Ovary (tissue), 9 donors: ENCODE data around the gene C1orf146. TPM values are rescaled to one million over a fixed set of nuclear protein-coding genes. Genes with fewer than 3 reads are reported as not detected.

ENCODE experiments used
- DNase-seq, 5 donors: peaks; one replicate each; pipeline ENCODE4 v3.0.0-alpha.2; 2019 to 2020
- H3K27ac ChIP-seq, 2 donors: fragments of 200-600 bp; one replicate each; pipeline versions ENCODE4 v1.5.1 to v1.8.0; 2019 to 2022
- H3K27me3 ChIP-seq: fragments of 200-600 bp; one replicate; pipeline ENCODE4 v1.8.0; 2022
- H3K36me3 ChIP-seq: fragments of 200-600 bp; sonication (generic); one replicate; pipeline ENCODE4 v1.5.1; 2019
- H3K4me1 ChIP-seq: one replicate; pipeline ENCODE4 v1.8.1; 2013; ENCODE audit warnings: mild to moderate bottlenecking, moderate library complexity; ENCODE audit not compliant: insufficient read depth
- H3K4me3 ChIP-seq: fragments of 200-600 bp; sonication (generic); one replicate; pipeline ENCODE4 v1.5.1; 2017
- H3K9me3 ChIP-seq, 2 donors: fragments of 200-600 bp in 1 of 2; sonication (generic) in 1 of 2; one replicate each; pipeline versions ENCODE4 v1.5.1 to v1.8.1; 2013 to 2019; ENCODE audit warnings: mild to moderate bottlenecking in 1 of 2, moderate library complexity in 1 of 2
- CTCF ChIP-seq, 3 donors: fragments of 450-650 bp in 2 of 3; fragments of 200-600 bp in 1 of 3; IDR thresholded peaks; one replicate each; pipeline versions ENCODE4 v1.5.1 to v1.8.0; 2016 to 2022; ENCODE audit warnings: antibody characterized with exemption in 3 of 3, mild to moderate bottlenecking in 1 of 3
- EP300 ChIP-seq: sonication (generic); formaldehyde crosslinking; IDR thresholded peaks from one replicate; pipeline ENCODE4 v1.6.1; 2017; ENCODE audit warnings: antibody characterized with exemption
- POLR2A ChIP-seq: fragments of 450-650 bp; IDR thresholded peaks from one replicate; pipeline ENCODE4 v1.6.1; 2017; ENCODE audit warnings: antibody characterized with exemption, mild to moderate bottlenecking, moderate library complexity
- WGBS, 3 donors: extraction: QIAGEN DNeasy Blood & Tissue Kit in 1 of 3; methylation state at CpG; one replicate each; pipeline versions ENCODE4 v1.1.5 to v1.1.7; 2013 to 2017; 5-methylcytosine and 5-hydroxymethylcytosine counted together
- intact Hi-C, 4 donors: fragments of 100-400 bp; cut with DNase I; formaldehyde crosslinking; loops; one replicate each; pipeline versions ENCODE4 v1.11.0 to v1.15.1; 2022 to 2023
- polyA plus RNA-seq, 2 donors: library from polyadenylated mRNA; stranded (reverse); fragments of 200-250 nt in 1 of 2; fragments of 350-450 nt in 1 of 2; fragmentation: Illumina TruSeq in 1 of 2; extraction: RNeasy Lipid Tissue Mini Kit (QIAGEN cat#74804) in 1 of 2; gene quantifications; one replicate each; pipeline ENCODE4 v1.2.3, GENCODE V29; 2013 to 2014
- total RNA-seq, 7 donors: library from RNA; depleted of rRNA in 2 of 7; stranded (reverse); fragments of >200 nt in 2 of 7; fragmentation: NEBNext Ultra II Directional in 3 of 7; extraction: Animal tissue kit (Norgen Biotek cat#: 25700) in 3 of 7; gene quantifications; one replicate each; pipeline versions ENCODE4 v1.1.0 to v1.2.4, GENCODE V29; 2016 to 2023
- donor health status: DM: no; HTN: no; CAD: no; lungs with moderate emphysema.
- donor health status: DM: no; HTN: no; CAD: no.
- donor health status: Bipolar disorder and iron deficiency.
- donor health status: DM: yes; HTN: yes; CAD: no.
- donor health status: DM: no; HTN: no; CAD: no.
- donor health status: DM: yes; HTN: yes; CAD: no.

The C1orf146 gene
- total and polyA plus RNA-seq, 9 donors, result not detected

GRCh38 chr1:92194511-92194910 lies 23.2 kb upstream of the C1orf146 start:
- intact Hi-C loops, result no loop called here
- H3K27me3 ChIP-seq, result no peaks in the 10 kb centered on the region
- DNase-seq, result no peak
- H3K9me3 ChIP-seq, result no peaks in the 10 kb centered on the region
- H3K27ac ChIP-seq, result no peak overlapping the region
- H3K36me3 ChIP-seq, result no peaks in the 10 kb centered on the region
- TF ChIP-seq EP300 (no peak), CTCF (IDR thresholded peaks at IDR 0.05) (no peak)
- no peaks in the 10 kb centered on the region for H3K4me1 ChIP-seq
- WGBS, 3 donors, result 59 to 70% (median 64%) methylated on average over 1 of the region's 1 CpG
- no peak overlapping the region for H3K4me3 ChIP-seq

- Histone ChIP-seq H3K36me3 (no peaks in the 10 kb centered on the region), H3K4me1 (no peaks in the 10 kb centered on the region), H3K9me3 (no peaks in the 10 kb centered on the region), H3K4me3 (no peak overlapping the region), H3K27me3 (no peaks in the 10 kb centered on the region), H3K27ac (no peak overlapping the region)
- TF ChIP-seq POLR2A, result no peak
- no peak for TF ChIP-seq EP300
- TF ChIP-seq CTCF (IDR thresholded peaks at IDR 0.05), result no peak
- no peak for DNase-seq
- WGBS, 3 donors, result 73 to 82% (median 78%) methylated on average over 5 of the region's 5 CpGs
- intact Hi-C loops, result no loop called here
These were observed 15.7 kb upstream of the C1orf146 start for GRCh38 chr1:92201973-92202372.

GRCh38 chr1:92203105-92203504 lies 14.6 kb upstream of the C1orf146 start:
- no peaks in the 10 kb centered on the region for H3K36me3 ChIP-seq
- no peak for TF ChIP-seq CTCF (IDR thresholded peaks at IDR 0.05)
- no peak for TF ChIP-seq EP300
- no peak for TF ChIP-seq POLR2A
- DNase-seq, result no peak
- no peak overlapping the region for H3K27ac ChIP-seq
- no peaks in the 10 kb centered on the region for H3K4me1 ChIP-seq
- no peaks in the 10 kb centered on the region for H3K27me3 ChIP-seq
- no peaks in the 10 kb centered on the region for H3K9me3 ChIP-seq
- no peak overlapping the region for H3K4me3 ChIP-seq
- intact Hi-C loops, result no loop called here

GRCh38 chr1:92210701-92211100 lies 7.0 kb upstream of the C1orf146 start:
- Histone ChIP-seq H3K36me3 (no peaks in the 10 kb centered on the region), H3K27ac (no peak overlapping the region), H3K4me3 (no peak overlapping the region), H3K9me3 (no peaks in the 10 kb centered on the region), H3K4me1 (no peaks in the 10 kb centered on the region), H3K27me3 (no peaks in the 10 kb centered on the region)
- TF ChIP-seq POLR2A, result no peak
- intact Hi-C loops, result no loop called here
- 57 to 78% (median 78%) methylated on average over 2 of the region's 2 CpGs for WGBS, 3 donors
- no peak for DNase-seq

- H3K9me3 ChIP-seq, result no peaks in the 10 kb centered on the region
- no peaks in the 10 kb centered on the region for H3K27me3 ChIP-seq
- H3K36me3 ChIP-seq, result no peaks in the 10 kb centered on the region
- no peaks in the 10 kb centered on the region for H3K4me1 ChIP-seq
- intact Hi-C loops, result no loop called here
- DNase-seq, result no peak
- 68 to 69% (median 69%) methylated on average over 2 of the region's 2 CpGs for WGBS, 3 donors
- H3K27ac ChIP-seq, result no peak overlapping the region
- no peak overlapping the region for H3K4me3 ChIP-seq
- TF ChIP-seq EP300, result no peak
- no peak for TF ChIP-seq POLR2A
These were observed 6.5 kb upstream of the C1orf146 start for GRCh38 chr1:92211166-92211565.

GRCh38 chr1:92218559-92218958 lies 844 bp downstream of the C1orf146 start:
- intact Hi-C loops, result no loop called here
- Histone ChIP-seq H3K27me3 (no peaks in the 10 kb centered on the region), H3K4me3 (no peak overlapping the region), H3K4me1 (no peaks in the 10 kb centered on the region), H3K27ac (no peak overlapping the region), H3K36me3 (no peaks in the 10 kb centered on the region), H3K9me3 (no peaks in the 10 kb centered on the region)
- WGBS, 3 donors, result 78 to 85% (median 81%) methylated on average over 14 of the region's 14 CpGs
- no peak for DNase-seq
- TF ChIP-seq CTCF (IDR thresholded peaks at IDR 0.05) (no peak), POLR2A (no peak), EP300 (no peak)
